HG03135 (cell line): ENCODE measurements around the gene QPRT.
"Not testable (repeated sequence)": the region's sequence is repeated elsewhere in the genome, so short reads cannot be mapped to it uniquely, and the experiment has no call there.

Experiments
- ATAC-seq: cut with Tn5 transposase; IDR thresholded peaks from one replicate; pipeline ENCODE4 v1.9.1; 2021; ENCODE audit warnings: mild to moderate bottlenecking, moderate library complexity; ENCODE audit not compliant: unreplicated experiment

The QPRT gene

DNA sequence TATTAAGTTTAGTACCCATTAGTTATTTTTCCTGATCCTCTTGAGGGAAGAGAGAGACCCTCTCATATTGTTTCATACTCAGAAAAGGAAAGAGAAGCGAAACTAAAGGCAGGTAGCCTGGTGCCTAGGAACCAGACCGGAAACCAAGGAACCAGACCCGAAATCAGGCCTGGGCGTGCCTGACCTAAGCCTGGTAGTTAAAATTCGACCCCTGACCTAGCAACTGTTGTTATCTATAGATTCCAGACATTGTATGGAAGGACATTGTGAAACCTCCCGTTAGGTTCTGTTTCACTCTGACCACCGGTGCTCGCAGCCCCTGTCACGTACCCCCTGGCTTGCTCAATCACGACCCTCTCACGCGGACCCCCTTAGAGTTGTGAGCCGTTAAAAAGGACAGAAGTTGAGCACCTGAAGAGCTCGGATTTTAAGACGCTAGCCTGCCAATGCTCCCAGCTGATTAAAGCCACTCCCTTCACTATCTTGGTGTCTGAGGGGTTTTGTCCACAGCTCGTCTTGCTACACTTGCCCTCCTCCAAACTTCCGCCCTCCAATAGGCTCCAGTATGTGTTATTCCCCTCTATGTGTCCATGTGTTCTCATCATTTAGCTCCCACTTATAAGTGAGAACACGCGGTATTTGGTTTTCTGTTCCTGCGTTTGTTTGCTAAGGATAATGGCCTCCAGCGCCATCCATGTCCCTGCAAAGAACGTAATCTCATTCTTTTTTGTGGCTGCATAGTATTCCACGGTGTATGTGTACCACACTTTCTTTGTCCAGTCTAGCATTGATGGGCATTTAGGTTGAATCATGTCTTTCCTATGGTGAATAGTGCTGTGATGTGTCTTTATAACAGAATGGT, 10.7 kb downstream of the QPRT start:
- ATAC-seq: not testable (repeated sequence)

DNA sequence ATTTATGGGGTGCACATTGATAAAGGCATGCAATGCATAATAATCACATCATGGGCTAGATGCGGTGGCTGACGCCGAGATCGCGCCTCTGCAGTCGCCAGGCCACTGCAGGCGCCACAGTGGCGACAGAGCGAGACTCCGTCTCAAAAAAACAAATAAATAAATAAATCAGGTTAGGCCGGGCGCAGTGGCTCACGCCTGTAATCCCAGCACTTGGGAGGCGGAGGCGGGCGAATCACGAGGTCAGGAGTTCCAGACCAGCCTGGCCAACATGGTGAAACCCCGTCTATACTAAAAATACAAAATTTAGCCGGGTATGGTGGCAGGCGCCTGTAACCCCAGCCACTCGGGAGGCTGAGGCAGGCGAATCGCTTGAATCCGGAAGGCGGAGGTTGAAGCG, 13.6 kb downstream of the QPRT start:
- not testable (repeated sequence) for ATAC-seq

DNA sequence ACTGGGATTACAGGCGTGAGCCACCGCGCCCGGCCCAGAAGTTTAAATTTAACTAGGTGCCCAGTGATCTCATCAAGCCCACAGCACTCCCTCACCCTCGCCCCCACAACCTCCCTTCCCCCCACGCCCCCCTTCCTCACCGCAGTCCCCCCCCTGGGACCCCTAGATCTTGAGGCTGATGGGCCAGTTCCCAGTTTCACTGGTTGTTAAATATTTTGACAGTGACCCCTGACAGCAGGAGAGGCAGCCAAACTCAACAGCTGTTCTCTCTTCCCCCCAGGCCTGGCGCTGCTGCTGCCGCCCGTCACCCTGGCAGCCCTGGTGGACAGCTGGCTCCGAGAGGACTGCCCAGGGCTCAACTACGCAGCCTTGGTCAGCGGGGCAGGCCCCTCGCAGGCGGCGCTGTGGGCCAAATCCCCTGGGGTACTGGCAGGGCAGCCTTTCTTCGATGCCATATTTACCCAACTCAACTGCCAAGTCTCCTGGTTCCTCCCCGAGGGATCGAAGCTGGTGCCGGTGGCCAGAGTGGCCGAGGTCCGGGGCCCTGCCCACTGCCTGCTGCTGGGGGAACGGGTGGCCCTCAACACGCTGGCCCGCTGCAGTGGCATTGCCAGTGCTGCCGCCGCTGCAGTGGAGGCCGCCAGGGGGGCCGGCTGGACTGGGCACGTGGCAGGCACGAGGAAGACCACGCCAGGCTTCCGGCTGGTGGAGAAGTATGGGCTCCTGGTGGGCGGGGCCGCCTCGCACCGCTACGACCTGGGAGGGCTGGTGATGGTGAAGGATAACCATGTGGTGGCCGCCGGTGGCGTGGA, 15.6 kb downstream of the QPRT start:
- no peak for ATAC-seq

DNA sequence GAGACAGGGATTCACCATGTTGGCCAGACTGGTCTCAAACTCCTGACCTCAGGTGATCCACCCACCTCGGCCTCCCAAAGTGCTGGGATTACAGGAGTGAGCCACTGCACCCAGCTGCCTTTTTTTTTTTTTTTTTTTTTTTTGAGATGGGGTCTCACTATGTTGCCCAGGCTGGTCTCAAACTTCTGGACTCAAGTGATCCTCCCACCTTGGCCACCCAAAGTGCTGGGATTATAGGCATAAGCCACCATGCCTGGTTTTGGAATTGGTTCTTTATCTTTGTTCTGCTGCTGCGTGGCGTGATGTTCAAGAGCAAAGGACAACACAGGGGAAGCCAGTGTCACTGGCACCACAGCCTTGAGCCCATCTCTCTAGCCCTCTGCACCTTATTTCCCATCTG, 16.7 kb downstream of the QPRT start:
- not testable (repeated sequence) for ATAC-seq

DNA sequence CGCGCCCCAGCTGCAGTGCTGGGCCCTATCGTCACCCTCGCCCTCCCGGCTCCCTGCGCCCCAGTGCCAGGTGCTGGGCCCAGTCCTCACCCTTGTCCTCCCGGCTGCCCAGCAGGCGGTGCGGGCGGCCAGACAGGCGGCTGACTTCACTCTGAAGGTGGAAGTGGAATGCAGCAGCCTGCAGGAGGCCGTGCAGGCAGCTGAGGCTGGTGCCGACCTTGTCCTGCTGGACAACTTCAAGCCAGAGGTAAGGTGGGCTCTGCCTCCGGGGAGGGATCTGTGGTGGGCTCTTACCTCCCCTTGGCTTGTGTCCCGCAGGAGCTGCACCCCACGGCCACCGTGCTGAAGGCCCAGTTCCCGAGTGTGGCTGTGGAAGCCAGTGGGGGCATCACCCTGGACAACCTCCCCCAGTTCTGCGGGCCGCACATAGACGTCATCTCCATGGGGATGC, 17.9 kb downstream of the QPRT start:
- no peak for ATAC-seq

DNA sequence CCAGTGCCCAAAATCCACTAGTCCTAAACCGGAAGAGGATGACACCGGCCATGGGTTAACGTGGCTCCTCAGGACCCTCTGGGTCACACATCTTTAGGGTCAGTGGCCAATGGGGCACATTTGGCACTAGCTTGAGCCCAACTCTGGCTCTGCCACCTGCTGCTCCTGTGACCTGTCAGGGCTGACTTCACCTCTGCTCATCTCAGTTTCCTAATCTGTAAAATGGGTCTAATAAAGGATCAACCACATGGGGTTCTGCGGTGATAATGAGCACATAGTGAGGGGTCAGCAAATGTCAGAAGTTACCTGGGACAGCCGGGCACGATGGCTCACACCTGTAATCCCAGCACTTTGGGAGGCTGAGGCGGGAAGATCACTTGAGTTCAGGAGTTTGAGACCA, 18.4 kb downstream of the QPRT start:
- ATAC-seq: no peak

DNA sequence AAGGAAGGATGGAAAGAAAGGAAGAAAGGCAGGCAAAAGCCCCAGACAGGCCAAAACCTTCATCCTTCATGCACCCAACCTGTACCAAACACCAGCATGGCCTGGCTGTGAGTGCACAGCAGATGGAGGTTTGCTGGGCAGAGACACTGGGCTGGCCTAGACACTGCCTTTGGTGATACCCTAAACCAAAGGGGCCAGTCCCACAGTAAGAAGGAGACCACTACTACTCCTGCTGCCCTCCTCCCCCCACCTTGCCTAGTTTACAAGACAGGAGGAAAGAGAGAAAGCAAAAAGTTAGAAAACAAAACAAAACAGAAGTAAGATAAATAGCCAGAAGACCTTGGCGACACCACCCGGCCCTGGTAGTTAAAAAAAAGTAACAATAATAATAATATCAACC, 19.1 kb downstream of the QPRT start:
- no peak for ATAC-seq

DNA sequence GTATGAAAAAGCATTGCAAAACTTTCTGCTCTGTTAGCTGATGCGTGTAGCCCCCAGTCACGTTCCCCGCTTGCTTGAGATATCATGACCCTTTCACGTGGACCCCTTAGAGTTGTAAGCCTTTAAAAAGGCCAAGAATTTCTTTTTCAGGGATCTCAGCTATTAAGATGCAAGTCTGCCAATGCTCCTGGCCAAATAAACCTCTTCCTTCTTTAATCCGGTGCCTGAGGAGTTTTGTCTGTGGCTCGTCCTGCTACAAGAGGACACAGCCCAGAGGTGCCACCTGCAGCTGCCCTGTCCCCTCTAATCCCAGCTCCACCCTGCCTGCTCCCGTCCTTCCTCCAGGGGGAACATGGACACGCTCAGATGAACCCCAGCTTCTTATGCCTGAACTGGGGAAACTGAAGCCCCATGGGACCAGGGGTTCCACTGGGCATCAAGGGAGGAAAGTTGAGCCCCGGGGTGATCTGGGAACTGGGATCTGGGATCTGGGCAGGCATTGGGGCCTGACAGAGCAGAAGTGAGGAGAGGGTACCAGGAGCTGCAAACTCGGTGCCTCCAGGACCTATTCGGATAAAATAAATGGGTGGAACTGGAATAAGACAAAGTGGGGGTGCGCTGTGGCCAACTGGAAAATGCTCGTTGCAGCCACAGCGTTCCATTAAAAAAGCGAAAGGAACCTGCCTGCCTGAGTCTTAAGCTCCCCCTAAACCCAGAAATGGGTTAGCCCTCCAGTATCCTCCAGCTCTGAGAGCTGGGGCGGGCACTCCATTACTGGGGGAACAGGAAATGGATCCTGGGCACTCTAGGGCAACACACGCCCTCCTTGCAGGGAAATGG, 19.7 kb downstream of the QPRT start:
- ATAC-seq: no peak

DNA sequence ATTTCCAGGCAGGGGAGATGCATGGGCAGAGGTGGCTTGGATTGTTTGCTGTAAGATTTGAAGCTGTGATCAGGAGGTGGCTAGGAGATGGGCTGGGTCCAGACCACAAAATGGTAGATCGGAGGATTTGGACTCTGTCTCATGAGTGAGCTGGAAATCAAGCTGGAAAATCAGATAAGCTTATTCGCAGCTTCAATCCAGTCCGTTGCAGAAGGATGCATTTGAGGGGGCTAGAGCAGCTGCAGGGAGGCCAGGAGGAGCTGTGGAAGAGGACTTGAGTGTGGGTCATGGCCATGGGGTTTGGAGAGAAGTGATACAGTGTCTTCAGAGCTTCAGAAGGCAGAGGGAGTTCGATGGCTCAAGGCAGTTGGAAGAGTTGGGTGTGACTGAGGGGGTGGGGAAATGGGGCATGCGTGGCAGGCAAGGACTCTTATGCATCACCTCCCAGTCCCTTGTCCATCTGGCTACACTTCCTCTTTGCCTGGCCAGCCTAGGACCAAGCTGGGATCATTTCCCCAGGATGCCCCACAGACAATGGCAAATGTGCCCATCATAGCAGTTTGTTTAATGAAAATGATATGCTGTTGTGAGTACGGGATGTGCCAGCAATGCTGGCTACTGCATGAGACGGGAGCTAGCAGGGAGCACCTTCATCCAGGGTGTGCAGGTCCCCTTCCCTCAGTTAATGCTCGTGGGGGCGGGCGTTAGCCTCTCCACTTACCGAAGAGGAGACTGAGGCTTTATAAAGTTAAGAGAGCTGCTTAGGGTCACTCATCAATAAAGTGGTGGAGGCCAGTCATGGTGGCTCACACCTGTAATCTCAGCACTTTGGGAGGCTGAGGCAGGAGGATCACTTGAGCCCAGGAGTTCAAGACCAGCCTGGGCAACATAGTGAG, 20.6 kb downstream of the QPRT start:
- ATAC-seq: no peak

DNA sequence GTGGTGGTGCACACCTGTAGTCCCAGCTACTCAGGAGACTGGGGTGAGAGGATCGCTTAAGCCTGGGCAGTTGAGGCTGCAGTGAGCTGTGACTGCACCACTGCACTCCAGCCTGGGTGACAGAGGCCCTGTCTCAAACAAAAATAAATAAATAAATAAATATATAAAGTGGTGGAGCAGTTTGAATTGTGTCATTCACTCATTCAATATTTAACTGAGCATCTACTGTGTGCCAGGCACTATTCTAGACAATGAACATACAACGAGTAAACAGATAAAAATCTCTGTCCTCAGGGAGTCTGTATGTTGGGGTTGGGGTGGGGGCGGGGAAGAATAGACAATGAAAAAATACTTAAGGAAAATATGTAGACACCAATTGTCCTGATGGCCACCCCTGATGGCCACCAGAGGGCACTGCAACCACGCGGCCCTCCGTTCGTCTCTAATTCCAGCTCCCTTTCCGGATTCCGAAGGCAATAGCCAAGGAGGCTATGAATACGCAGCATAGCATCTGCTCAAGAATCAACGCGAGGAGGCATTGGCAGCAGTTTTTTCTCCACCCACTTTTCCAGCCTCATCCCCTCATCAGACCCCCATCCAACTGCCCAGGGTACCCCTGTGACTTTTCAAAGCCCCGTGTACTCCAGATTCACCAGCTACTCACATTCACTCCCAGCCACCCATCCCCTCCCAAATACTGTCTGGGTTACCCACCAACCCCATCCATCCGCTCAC, 21.4 kb downstream of the QPRT start:
- ATAC-seq: no peak

DNA sequence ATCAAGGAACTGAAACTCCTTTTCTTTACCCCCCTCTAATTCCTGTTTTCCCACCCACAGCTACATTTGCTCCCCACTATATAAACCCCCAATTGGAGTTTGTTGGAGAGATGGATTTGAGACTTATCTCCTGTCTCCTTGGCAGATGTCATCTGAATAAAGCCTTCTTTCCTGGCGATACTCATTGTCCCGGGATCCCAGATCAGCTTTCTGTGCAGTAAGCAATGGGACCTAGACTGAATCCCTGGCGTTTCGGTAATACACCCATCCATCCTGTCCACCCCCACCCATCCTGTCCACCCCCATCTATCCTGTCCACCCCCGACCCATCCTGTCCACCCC, 22.2 kb downstream of the QPRT start:
- no peak for ATAC-seq

DNA sequence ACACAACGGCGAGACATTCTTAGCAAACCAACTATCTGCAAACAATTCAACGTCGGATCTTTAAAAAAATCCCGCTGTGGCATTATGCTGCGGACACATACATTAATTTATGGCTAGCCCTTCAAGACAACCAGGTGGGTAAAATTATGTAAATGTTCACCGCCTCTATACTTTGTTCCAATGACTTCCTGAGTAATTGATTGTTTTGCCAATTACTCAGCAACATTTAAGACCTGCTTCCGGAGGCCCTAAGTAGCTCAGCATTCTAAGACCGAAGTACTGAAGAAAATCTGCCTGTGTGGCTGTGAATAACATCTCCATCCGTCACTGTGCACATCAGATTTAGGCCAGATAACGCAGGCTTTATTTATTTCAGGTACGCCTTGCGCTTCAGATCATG, 23.3 kb downstream of the QPRT start:
- ATAC-seq: no peak

DNA sequence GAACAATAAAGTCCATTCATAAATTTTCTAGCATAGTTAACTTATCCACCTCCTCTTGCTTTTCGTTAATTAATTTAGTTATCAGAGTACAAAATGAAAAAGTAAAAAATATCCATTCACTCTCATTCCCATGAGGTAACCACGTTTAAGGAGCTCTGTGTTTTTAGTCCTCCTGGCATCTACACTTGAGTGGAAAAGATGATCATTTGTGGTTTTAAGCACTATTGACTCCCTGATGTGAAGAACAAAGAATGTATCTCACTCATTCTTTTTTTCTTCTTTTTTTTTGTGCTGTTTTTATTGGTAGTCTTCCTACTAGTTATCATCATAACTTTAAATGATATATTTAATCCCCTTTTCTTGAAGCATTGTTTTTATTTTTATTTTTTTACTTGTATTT, 26.1 kb downstream of the QPRT start:
- ATAC-seq: no peak

DNA sequence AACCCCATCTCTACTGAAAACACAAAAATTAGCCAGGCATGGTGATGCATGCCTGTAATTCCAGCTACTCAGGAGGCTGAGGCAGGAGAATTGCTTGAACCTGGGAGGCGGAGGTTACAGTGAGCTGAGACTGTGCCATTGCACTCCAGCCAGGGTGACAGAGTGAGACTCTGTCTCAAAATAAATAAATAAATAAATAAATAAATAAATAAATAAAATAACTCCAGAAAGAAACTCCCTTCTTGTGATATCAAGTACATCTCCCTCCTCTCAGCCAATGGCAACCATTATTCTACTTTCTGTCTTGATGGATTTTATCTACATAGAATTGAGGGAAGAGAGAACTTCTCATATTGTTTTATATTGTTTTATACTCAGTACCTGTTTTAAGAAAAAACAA, 28.2 kb downstream of the QPRT start:
- not testable (repeated sequence) for ATAC-seq

DNA sequence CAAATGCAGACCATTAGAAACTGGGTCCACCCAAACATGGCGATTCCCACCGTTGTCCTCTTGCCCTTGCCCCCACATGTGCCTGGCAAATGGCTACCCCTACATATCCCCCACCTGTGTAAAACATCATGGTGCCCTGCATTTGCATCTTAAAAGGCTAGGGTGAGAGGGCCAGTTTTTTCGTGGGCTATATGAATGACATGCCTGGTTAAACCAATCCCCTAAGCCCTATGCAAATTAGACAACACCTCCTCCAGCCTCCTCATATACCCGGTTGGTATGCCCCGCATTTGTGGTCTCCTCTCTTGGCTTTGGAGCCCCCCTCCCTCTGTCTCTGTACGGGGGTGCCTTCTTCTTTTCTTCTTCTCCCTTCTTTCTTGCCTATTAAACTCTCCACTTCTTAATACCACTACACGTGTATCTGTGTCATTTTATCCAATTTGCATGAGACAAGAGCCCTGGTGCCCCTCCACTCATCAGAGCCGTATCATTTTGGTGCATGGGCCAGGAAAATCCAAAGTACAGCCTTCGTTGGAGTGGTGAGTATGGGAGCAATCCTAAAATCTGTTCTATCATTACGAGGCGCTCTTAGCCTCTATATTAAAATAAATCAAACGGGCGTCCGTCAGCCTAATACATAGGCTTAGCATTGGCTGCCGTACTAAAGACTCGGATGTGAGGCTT, 30.1 kb downstream of the QPRT start:
- no peak for ATAC-seq

DNA sequence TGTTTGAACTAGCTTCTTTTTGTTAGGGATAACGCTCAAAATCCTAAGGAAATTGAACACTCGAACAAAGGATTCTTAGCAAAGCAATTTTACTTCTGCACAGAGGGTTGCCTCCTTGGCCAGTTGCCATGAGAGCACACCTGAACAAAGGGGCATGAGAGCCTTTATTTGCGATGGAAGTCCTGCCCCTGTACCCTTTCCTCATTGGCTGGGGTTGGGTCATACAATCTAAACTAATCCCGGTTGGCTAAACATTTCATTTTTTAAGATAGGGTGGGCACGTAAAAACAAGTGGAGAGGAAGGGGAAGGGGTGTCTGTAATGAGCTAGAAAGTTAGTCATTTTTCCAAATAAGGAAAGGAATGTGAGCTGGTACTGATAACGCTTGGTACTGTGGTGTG, 30.7 kb downstream of the QPRT start:
- not testable (repeated sequence) for ATAC-seq

DNA sequence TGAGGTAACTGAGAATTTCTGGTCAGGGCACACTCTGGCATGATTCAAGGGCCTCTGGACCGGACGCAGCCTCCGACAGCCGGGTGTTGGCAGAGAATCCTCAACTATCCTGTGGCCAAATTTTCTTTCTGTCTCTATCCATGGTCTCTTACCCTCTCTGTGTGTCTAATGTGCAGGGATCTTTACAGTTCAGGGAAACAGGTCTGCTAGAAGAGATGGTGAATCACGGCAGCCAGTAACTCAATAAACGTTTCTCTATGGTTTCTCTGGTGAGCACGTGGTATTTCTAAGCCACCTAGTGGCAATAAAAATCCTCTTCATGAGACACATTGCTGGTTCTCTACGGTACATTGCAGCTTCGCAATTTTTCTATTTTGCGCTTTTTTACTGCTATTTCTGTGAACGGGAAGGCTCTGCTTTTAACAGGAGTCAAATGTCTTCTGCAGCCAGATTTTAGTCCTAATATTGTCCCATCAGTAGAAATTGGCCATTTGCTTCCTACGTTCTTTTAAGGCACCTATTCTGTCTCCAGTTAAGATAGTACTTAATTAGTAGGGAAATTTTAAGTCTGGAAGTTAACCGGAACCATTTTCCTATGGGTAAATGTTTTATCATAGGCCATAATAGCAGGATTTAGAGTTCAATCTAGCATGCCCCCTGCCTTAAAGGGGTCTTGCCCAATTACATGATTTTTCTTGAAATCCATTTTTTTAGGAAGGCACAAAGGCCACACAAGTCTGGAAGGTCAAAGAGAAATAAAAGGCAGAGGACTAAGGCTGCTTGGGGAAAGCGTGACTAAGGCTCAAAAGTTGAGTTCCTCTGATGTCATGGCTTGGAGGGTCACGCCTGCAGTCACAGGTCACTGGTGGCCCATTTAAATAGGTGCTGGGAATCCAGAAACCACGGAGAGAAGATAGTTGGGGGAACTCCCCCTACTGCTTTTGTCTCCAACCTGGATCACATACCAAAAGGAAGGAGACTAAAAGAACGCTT, 31.5 kb downstream of the QPRT start:
- no peak for ATAC-seq

DNA sequence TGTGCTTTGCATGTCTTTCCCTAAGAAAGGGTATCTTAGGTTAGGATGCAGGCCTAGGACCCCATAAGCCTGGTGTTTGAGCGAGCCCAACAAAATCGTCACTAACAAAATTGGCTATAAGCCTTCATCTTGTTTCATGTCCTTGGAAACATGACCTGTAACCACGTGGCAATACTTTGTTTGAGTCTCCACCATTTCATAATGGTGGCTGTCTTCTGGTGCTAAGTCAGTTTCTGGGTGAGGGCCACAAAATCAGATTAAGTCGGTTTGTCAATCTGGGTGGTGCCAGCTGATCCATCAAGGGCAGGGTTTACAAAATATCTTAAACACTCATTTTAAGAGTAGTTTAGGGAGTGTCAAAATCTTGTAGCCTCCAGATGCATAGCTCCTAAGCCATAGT, 33.8 kb downstream of the QPRT start:
- ATAC-seq: no peak
